Adrenal gland (tissue), 12 donors: ENCODE data around the gene PDE10A. TPM values are rescaled to one million over a fixed set of nuclear protein-coding genes. Genes with fewer than 3 reads are reported as not detected.

ENCODE experiments used
- DNase-seq, 7 donors: peaks; one replicate each; pipeline ENCODE4 v3.0.0-alpha.2; 2019 to 2020
- H3K27ac ChIP-seq, 5 donors: fragments of 200-600 bp; sonication (generic) in 4 of 5; 1 replicate in 3 of 5; 2 replicates in 2 of 5; pipeline versions ENCODE4 v1.5.1 to v1.8.0; 2016 to 2020; ENCODE audit warnings: mild to moderate bottlenecking in 1 of 5
- H3K27me3 ChIP-seq: fragments of 200-600 bp; 2 replicates; pipeline ENCODE4 v1.8.0; 2021
- H3K36me3 ChIP-seq, 2 donors: fragments of 200-600 bp; replicated peaks in 1 of 2; 1 replicate in 1 of 2; 2 replicates in 1 of 2; pipeline versions ENCODE4 v1.5.1 to v1.8.0; 2018 to 2022
- H3K4me1 ChIP-seq, 2 donors: fragments of 200-600 bp; replicated peaks in 1 of 2; 1 replicate in 1 of 2; 2 replicates in 1 of 2; pipeline versions ENCODE4 v1.5.1 to v1.8.0; 2018 to 2021
- H3K4me3 ChIP-seq, 4 donors: fragments of 200-600 bp; sonication (generic) in 3 of 4; one replicate each; pipeline ENCODE4 v1.5.1; 2016 to 2018
- H3K9me3 ChIP-seq, 3 donors: fragments of 200-600 bp; sonication (generic) in 1 of 3; replicated peaks in 1 of 3; 1 replicate in 2 of 3; 2 replicates in 1 of 3; pipeline versions ENCODE4 v1.5.1 to v1.8.0; 2016 to 2021
- POLR2A ChIP-seq, 2 donors: fragments of 450-650 bp; IDR thresholded peaks; one replicate each; pipeline ENCODE4 v1.6.1; 2017; ENCODE audit warnings: antibody characterized with exemption in 2 of 2, mild to moderate bottlenecking in 2 of 2, moderate library complexity in 1 of 2
- WGBS, 4 donors: extraction: QIAGEN DNeasy Blood & Tissue Kit in 2 of 4; methylation state at CpG; one replicate each; pipeline versions ENCODE4 v1.1.5 to v1.1.7; 2013 to 2017; 5-methylcytosine and 5-hydroxymethylcytosine counted together
- intact Hi-C, 2 donors: fragments of 100-400 bp; cut with DNase I; formaldehyde crosslinking; loops; one replicate each; pipeline versions ENCODE4 v1.14.1 to v1.15.0; 2022 to 2023
- polyA plus RNA-seq, 3 donors: library from polyadenylated mRNA; stranded (reverse); fragments of 200-250 nt in 2 of 3; fragments of 350-450 nt in 1 of 3; fragmentation: Illumina TruSeq in 1 of 3; extraction: RNeasy Lipid Tissue Mini Kit (QIAGEN cat#74804) in 1 of 3; gene quantifications; one replicate each; pipeline ENCODE4 v1.2.3, GENCODE V29; 2013 to 2014
- total RNA-seq, 9 donors: library from RNA; depleted of rRNA in 4 of 9; stranded (reverse); fragments of >200 nt in 4 of 9; fragments of 120-200 nt in 1 of 9; fragmentation: NEBNext Ultra II Directional in 1 of 9; extraction: Animal tissue kit (Norgen Biotek cat#: 25700) in 1 of 9; gene quantifications; one replicate each; pipeline versions ENCODE4 v1.1.0 to v1.2.4, GENCODE V29; 2013 to 2023
- TF ChIP-seq, protein P1 (sequence below), 6 experiments: fragments of 450-650 bp in 4 of 6; fragments of 200-600 bp in 2 of 6; sonication (generic) in 1 of 6; IDR thresholded peaks; 1 replicate in 5 of 6; 2 replicates in 1 of 6; pipeline versions ENCODE4 v1.5.1 to v1.8.0; 2016 to 2021; ENCODE audit warnings: antibody characterized with exemption in 6 of 6, mild to moderate bottlenecking in 2 of 6, moderate library complexity in 1 of 6
- donor health status: healthy with polysubstance abuse.
- donor health status: Bipolar disorder and iron deficiency.
- donor health status: DM: yes; HTN: yes; CAD: no.
- donor health status: DM: no; HTN: no; CAD: no.
- donor health status: DM: no; HTN: no; CAD: no.
- donor health status: DM: yes; HTN: yes; CAD: no.

Gene PDE10A
- total and polyA plus RNA-seq, 12 donors = 4.0 to 199 (median 27.8) TPM

DNA sequence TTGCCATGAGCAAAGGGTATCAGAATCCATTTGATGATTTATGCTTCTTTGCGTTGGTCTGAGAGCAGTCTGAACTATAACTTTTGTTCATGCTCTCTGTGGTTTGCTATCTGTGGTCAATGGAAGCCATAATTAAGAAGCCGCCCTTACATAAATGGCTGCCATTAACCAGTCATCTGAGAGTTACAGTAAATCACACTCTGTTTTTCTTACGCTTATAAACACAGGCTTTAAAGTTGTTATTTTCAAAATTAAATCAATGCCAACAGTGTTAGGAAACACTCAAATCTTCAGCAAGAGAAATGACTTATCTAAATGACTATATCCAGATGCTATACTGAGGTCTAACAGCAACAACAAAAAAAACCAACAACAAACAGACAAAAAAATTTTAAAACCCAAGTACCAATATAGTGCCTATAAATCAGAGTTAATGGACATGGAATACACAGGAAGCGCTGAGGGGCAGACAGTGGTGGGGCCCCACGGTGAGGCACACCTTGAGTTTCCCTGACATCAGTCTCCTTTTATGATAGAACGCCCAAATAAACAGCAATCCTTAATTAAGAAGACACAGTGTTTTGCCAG lies 245.7 kb downstream of the PDE10A start:
- WGBS, 4 donors = 77 to 83% (median 80%) methylated on average over 6 of the region's 6 CpGs
- TF ChIP-seq POLR2A (IDR thresholded peaks at IDR 0.05) = no peak
- TF ChIP-seq, protein P1, sequence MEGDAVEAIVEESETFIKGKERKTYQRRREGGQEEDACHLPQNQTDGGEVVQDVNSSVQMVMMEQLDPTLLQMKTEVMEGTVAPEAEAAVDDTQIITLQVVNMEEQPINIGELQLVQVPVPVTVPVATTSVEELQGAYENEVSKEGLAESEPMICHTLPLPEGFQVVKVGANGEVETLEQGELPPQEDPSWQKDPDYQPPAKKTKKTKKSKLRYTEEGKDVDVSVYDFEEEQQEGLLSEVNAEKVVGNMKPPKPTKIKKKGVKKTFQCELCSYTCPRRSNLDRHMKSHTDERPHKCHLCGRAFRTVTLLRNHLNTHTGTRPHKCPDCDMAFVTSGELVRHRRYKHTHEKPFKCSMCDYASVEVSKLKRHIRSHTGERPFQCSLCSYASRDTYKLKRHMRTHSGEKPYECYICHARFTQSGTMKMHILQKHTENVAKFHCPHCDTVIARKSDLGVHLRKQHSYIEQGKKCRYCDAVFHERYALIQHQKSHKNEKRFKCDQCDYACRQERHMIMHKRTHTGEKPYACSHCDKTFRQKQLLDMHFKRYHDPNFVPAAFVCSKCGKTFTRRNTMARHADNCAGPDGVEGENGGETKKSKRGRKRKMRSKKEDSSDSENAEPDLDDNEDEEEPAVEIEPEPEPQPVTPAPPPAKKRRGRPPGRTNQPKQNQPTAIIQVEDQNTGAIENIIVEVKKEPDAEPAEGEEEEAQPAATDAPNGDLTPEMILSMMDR (IDR thresholded peaks at IDR 0.05) = no peak
- no peak for DNase-seq
- no peaks in the 10 kb centered on the region for H3K36me3 ChIP-seq
- H3K27me3 ChIP-seq = no peaks in the 10 kb centered on the region
- no peak overlapping the region for H3K27ac ChIP-seq
- intact Hi-C loops = no loop called here
- H3K9me3 ChIP-seq = no peaks in the 10 kb centered on the region
- H3K4me3 ChIP-seq = no peak overlapping the region
- H3K4me1 ChIP-seq = no peaks in the 10 kb centered on the region

DNA sequence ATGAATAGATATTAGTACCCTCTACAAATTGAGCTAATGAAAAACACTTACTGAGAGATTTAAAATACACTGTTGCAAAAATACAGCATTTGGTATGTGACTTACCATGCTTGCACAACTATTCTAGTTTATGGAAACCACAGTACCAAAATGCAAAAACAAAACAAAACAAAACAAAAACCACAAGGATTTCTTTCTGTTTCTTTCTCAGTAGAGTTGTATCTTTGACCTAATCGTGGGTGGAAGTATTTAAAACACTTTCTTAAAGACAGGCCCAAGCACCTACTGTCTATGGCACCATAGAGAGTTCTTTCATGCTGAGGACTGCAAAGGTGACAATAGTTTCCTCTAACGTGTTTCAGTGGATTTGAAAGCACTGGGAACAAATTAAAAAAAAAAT lies 258.3 kb downstream of the PDE10A start:
- no peak for DNase-seq
- Histone ChIP-seq H3K4me3 (no peak overlapping the region), H3K4me1 (no peaks in the 10 kb centered on the region), H3K9me3 (no peaks in the 10 kb centered on the region), H3K27ac (no peak overlapping the region), H3K27me3 (no peaks in the 10 kb centered on the region), H3K36me3 (no peaks in the 10 kb centered on the region)
- TF ChIP-seq, protein P1 (IDR thresholded peaks at IDR 0.05) = no peak
- intact Hi-C loops = no loop called here
- WGBS, 4 donors = 31 to 35% (median 34%) methylated on average over 2 of the region's 2 CpGs

DNA sequence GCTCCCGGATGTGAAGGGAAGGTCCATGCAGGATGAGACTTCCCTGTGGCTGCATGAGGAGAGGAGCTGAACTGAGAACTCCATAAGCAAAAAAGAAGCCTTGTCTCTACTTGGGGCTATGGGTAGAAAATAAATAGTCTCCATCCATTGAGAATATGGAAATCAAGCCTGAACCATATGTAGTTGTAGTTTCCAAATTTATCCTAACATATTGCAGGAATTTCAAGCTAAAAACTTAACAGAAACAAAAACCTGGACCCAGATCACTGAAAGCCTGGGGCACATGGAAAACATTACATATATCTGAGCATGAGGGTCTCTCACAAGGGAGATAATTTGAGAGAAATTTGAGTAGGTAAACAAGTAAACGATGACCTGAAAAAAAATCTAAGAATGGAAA lies 258.7 kb downstream of the PDE10A start:
- Histone ChIP-seq H3K4me3 (no peak overlapping the region), H3K36me3 (no peaks in the 10 kb centered on the region), H3K4me1 (no peaks in the 10 kb centered on the region), H3K9me3 (no peaks in the 10 kb centered on the region), H3K27ac (no peak overlapping the region), H3K27me3 (no peaks in the 10 kb centered on the region)
- WGBS, 4 donors = 86 to 96% (median 92%) methylated on average over 2 of the region's 2 CpGs
- TF ChIP-seq POLR2A (IDR thresholded peaks at IDR 0.05) = no peak
- TF ChIP-seq, protein P1 (IDR thresholded peaks at IDR 0.05) = no peak
- intact Hi-C loops = no loop called here
- no peak for DNase-seq

DNA sequence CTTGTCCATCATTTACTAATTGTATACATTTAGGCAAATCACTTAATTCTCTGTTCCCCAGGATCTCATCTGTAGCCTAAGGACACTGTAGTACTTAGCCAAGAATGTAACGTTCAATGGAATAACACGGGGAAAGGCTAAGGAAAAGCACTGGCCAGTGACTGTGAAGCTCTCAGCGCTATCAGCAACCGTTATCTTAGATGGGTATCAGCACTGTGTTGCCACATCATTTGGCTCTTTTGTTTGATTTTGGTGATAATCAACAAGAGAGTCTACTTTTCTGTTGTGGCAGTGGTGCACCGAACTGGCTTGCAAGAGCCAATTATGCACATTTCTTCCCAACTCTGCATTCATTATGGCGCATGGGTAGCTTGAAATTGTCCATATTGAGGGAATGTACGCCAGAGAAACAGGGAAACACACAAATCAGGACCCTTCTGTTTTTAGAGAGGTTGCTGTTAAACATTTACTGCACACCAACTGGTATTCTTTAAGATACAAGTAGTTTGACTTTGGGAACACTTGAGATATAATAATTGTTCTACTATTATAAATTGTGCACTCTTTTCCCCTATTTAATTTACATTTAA lies 259.9 kb downstream of the PDE10A start:
- DNase-seq = no peak
- TF ChIP-seq POLR2A (IDR thresholded peaks at IDR 0.05) = no peak
- TF ChIP-seq, protein P1 (IDR thresholded peaks at IDR 0.05) = no peak
- no peak overlapping the region for H3K27ac ChIP-seq
- no peaks in the 10 kb centered on the region for H3K36me3 ChIP-seq
- no peaks in the 10 kb centered on the region for H3K27me3 ChIP-seq
- H3K9me3 ChIP-seq = no peaks in the 10 kb centered on the region
- intact Hi-C loops = no loop called here
- 89 to 94% (median 92%) methylated on average over 7 of the region's 7 CpGs for WGBS, 4 donors
- no peak overlapping the region for H3K4me3 ChIP-seq
- H3K4me1 ChIP-seq = no peaks in the 10 kb centered on the region
